ENCODE data around the gene RBM18.

The RBM18 gene

DNA sequence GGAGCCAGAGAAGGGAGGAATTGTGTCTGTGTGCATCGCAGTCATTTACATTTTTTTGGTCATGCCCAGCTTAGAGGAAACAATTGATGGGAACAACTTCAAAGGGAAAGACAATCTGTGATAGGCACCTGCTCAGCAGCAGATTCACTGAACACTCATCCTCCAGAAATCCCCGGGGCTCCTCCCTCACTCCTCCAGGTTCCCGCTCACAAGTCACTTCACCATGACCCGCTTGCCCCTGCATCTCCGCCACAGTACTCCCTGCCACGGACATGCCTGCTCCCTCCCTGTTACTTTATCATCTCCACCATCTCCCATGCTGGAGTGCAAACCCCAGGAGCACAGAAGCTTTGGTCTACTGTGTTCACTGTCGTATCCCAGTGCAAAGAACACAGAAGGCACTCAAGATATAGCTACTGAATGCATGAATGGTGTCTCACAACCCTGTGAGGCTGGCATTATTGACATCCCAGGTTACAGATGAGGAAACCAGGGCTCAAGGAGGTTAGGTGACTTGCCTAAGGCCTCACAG, 52.1 kb downstream of the RBM18 start:
- CTCF ChIA-PET = interaction anchor here (1.1 kb wide), 1 partner anchor 88 kb away, joined by 3 read pairs; no protein-coding TSS in a partner anchor
- Mint-ChIP-seq H3K9me3 (no peaks in the 10 kb centered on the region), H3K27me3 (peaks cover 77% of the 10 kb centered on the region), H3K4me1 (peaks cover 12% of the 10 kb centered on the region), H3K36me3 (no peaks in the 10 kb centered on the region), H3K4me3 (peak overlapping the region; percentile 48), H3K27ac (peak overlapping the region; percentile 65)
- no peak for DNase-seq

DNA sequence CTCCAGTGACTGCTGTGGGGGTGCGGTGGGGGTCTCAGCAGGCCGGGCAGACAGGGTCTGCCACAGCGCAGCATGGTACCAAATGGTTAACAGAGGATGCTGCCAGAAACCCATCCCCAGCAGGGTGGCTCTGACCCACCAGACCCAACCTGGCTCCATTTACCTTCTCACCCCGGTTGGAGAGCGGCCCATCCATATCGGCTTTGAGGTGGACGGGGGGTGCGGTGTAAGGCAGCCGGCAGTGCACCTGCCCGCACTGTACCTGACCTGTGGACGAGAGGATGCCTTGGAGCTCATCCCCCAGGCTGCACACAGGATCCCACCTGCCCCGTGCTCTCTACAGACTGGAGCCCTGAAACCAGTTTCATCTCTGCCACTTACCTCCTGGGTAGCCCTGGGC, 55.2 kb downstream of the RBM18 start:
- Mint-ChIP-seq H3K4me1 (peaks cover 8% of the 10 kb centered on the region), H3K36me3 (no peaks in the 10 kb centered on the region), H3K9me3 (no peaks in the 10 kb centered on the region), H3K27me3 (peaks cover 56% of the 10 kb centered on the region), H3K4me3 (no peak overlapping the region), H3K27ac (no peak overlapping the region)
- CTCF ChIA-PET = no interaction called here
- no peak for DNase-seq

- H3K4me3 Mint-ChIP-seq = no peak overlapping the region
- CTCF ChIA-PET = interaction anchor here (1.9 kb wide), 1 partner anchor 84 kb away, joined by 6 read pairs; no protein-coding TSS in a partner anchor
Observed at GRCh38 chr9:122207096-122207495, 57.5 kb downstream of the RBM18 start.

DNA sequence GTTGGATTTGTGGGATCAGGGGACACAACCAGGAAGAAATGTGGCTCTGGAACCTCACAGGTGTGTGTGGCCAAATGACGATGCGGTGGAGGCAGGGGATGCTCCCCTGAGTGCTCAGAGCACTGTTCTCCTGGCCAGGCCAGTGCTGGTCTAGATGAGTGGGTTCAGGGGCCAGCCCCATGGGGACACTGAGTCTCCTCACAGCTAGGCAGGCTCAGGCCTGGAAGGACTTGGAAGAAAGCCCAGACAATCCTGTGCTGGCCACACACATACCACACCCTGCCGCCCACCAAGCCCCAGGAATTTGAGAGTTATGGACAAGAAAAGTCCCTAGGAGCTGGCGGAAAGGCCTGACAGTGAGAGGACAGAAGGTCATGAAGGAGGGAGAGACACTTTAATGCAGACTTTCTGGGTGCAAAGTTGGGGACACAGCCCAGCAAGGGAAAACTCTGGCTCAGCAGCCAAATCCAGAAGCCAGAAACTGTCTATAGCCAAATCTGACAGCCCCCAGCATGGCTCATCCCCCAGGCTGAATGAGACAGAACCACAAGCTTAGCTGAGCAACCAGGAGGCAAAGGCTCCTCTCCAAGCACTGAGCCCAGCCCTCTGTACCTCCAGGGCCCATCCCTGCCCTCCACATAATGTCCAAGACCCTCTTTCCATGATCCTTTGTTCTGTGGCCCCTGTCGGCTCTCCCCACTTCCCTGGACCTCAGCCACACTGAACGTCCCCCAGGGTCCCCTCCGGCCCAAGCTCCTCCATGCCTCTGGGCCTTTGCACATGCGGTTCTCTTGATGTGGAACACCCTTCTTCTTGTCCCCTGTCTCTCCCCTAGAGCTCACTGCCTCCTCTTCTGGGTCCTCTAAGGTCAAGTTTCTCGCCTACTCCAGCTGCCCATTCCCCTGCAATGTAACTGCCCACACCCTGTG, 58.3 kb downstream of the RBM18 start:
- Mint-ChIP-seq H3K27me3 (peaks cover 26% of the 10 kb centered on the region), H3K9me3 (no peaks in the 10 kb centered on the region), H3K36me3 (no peaks in the 10 kb centered on the region), H3K27ac (no peak overlapping the region), H3K4me3 (no peak overlapping the region), H3K4me1 (no peaks in the 10 kb centered on the region)
- DNase-seq = no peak
- CTCF ChIA-PET = no interaction called here

More at GRCh38 chr9:122207096-122207495, 57.5 kb downstream of the RBM18 start:
- Mint-ChIP-seq H3K9me3 (no peaks in the 10 kb centered on the region), H3K27ac (no peak overlapping the region), H3K27me3 (peaks cover 33% of the 10 kb centered on the region), H3K4me1 (no peaks in the 10 kb centered on the region), H3K36me3 (no peaks in the 10 kb centered on the region)
- DNase-seq = no peak

DNA sequence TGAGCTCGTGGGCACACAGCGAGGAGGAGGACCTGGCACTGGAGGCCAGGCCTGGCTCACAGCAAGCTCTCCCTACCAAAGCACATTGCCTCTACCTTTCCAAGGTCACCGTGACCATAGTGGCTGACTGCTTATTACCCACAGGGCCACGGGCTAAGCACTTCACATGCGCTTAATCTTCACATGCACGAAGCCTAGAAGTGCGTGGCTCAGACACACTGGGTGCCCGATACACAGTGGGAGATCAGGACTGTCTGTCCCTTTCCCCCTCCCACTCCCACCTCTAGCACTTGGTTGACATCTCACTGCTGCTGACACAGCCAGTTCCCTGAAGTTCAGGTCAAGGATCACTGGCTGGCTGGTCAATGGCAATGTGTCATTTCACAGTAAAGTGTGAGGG, 59.5 kb downstream of the RBM18 start:
- H3K9me3 Mint-ChIP-seq = no peaks in the 10 kb centered on the region
- no peaks in the 10 kb centered on the region for H3K4me1 Mint-ChIP-seq
- H3K36me3 Mint-ChIP-seq = no peaks in the 10 kb centered on the region
- no peak for DNase-seq
- H3K27me3 Mint-ChIP-seq = peaks cover 21% of the 10 kb centered on the region
- H3K27ac Mint-ChIP-seq = no peak overlapping the region
- no peak overlapping the region for H3K4me3 Mint-ChIP-seq
- CTCF ChIA-PET = no interaction called here

DNA sequence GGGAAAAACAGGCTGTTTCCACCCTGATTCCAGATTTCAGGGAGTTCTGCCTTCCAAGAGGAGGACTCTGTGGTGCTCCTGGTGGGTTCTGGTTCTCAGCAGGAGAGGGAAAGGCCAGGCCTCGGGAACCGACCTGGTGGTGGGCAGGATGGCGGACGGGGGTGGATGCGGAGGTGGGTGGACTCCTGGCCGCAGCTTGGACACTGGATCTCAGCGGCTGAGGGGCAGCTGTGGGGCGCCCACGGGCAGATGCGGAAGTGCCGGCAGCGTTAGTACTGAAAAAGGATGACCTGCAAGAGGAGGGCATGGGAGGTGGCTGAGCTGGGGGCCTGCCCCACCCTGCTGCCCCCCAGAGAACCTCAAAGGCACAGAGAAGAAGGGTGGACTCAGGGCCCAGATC, 60.1 kb downstream of the RBM18 start:
- no peaks in the 10 kb centered on the region for H3K36me3 Mint-ChIP-seq
- H3K4me3 Mint-ChIP-seq = no peak overlapping the region
- no peak overlapping the region for H3K27ac Mint-ChIP-seq
- H3K4me1 Mint-ChIP-seq = no peaks in the 10 kb centered on the region
- peaks cover 16% of the 10 kb centered on the region for H3K27me3 Mint-ChIP-seq
- H3K9me3 Mint-ChIP-seq = no peaks in the 10 kb centered on the region
- CTCF ChIA-PET = no interaction called here
- DNase-seq = no peak

- CTCF ChIA-PET = no interaction called here
- no peak for DNase-seq
- H3K4me3 Mint-ChIP-seq = no peak overlapping the region
- no peaks in the 10 kb centered on the region for H3K9me3 Mint-ChIP-seq
- H3K36me3 Mint-ChIP-seq = no peaks in the 10 kb centered on the region
- no peak overlapping the region for H3K27ac Mint-ChIP-seq
- H3K4me1 Mint-ChIP-seq = no peaks in the 10 kb centered on the region
- H3K27me3 Mint-ChIP-seq = peaks cover 13% of the 10 kb centered on the region
Observed at GRCh38 chr9:122204055-122204454, 60.6 kb downstream of the RBM18 start.

GRCh38 chr9:122202111-122202510, 62.5 kb downstream of the RBM18 start:
- DNase-seq = no peak
- no peaks in the 10 kb centered on the region for H3K4me1 Mint-ChIP-seq
- H3K9me3 Mint-ChIP-seq = no peaks in the 10 kb centered on the region
- no peak overlapping the region for H3K27ac Mint-ChIP-seq
- H3K36me3 Mint-ChIP-seq = no peaks in the 10 kb centered on the region
- H3K4me3 Mint-ChIP-seq = no peak overlapping the region
- H3K27me3 Mint-ChIP-seq = peaks cover 16% of the 10 kb centered on the region
- CTCF ChIA-PET = no interaction called here

- Mint-ChIP-seq H3K4me1 (no peaks in the 10 kb centered on the region), H3K9me3 (no peaks in the 10 kb centered on the region), H3K27ac (no peak overlapping the region), H3K4me3 (no peak overlapping the region), H3K27me3 (peaks cover 12% of the 10 kb centered on the region), H3K36me3 (no peaks in the 10 kb centered on the region)
- CTCF ChIA-PET = no interaction called here
- no peak for DNase-seq
Observed at GRCh38 chr9:122201641-122202040, 63.0 kb downstream of the RBM18 start.

DNA sequence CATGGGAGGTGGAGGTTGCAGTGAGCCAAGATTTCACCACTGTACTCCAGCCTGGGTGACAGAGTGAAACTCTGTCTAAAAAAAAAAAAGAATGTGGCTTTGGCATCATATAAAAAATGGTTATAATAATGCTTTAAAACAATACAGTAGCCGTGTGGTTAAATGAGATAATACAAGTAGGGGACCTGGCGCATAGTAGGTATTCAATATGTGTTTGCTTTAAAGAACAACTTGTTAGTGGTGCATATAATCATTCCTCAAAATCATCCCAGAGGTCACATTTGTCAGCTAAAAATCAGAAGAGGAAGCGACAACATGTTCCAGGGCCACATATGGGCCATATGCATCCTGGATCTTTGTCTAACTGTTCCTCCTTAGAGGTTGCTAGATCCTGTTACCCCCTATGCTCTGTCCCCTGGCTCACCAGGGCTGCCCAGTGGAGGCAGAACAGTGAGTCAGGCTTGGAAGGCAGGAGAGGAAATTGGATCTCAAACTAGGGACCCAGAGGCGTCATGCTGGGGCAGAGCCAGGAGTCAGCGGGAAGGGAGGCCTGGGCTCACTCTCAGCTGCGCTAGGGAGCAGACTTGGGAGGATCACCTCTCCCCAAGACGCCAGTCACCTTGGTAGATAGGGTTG, 63.6 kb downstream of the RBM18 start:
- Mint-ChIP-seq H3K27me3 (peaks cover 10% of the 10 kb centered on the region), H3K4me3 (no peak overlapping the region), H3K4me1 (no peaks in the 10 kb centered on the region), H3K27ac (no peak overlapping the region), H3K9me3 (no peaks in the 10 kb centered on the region), H3K36me3 (no peaks in the 10 kb centered on the region)
- no peak for DNase-seq
- CTCF ChIA-PET = no interaction called here

- Mint-ChIP-seq H3K27me3 (peaks cover 10% of the 10 kb centered on the region), H3K4me3 (no peak overlapping the region), H3K36me3 (no peaks in the 10 kb centered on the region), H3K27ac (no peak overlapping the region), H3K9me3 (no peaks in the 10 kb centered on the region), H3K4me1 (no peaks in the 10 kb centered on the region)
- CTCF ChIA-PET = no interaction called here
- DNase-seq = no peak
Observed at GRCh38 chr9:122197882-122198281, 66.8 kb downstream of the RBM18 start.

DNA sequence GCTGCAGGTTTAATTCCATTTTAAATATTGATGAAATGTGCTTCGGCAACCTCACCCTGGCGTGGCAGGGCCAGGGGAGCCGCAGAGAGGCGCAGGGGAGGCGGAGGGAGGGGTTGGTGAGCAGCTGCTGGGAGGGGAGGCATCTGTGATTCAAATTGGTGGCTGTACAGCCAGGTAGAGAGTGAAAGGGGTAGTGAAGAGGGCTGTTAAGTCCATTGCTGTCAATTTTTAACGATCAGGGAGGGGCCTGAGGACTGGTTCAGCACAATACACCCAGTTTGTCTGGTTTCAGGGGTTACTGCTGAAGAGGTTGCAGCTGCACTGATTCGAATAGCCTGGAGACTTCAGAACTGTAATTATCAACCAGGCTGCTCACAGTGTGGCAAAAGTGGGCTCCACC, 67.2 kb downstream of the RBM18 start:
- Mint-ChIP-seq H3K36me3 (no peaks in the 10 kb centered on the region), H3K9me3 (no peaks in the 10 kb centered on the region), H3K27ac (no peak overlapping the region), H3K4me3 (no peak overlapping the region), H3K4me1 (no peaks in the 10 kb centered on the region), H3K27me3 (peaks cover 10% of the 10 kb centered on the region)
- DNase-seq = no peak
- CTCF ChIA-PET = no interaction called here

DNA sequence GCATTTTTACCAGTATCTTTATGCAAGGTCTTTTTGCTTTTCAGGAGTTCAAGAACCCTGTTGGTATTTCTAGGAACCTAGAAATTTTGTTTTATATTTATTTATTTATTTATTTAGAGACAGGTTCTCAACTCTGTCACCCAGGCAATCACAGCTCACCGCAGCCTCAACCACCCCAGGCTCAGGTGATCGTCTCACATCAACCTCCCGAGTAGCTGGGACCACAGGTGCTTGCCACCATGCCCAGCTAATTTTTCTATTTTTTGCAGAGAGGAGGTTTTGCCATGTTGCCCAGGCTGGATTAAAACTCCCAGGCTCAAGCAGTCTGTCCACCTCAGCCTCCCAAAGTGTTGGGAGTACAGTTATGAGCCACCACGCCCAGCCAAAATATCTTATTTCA, 68.8 kb downstream of the RBM18 start:
- Mint-ChIP-seq H3K4me3 (no peak overlapping the region), H3K4me1 (no peaks in the 10 kb centered on the region), H3K36me3 (no peaks in the 10 kb centered on the region), H3K27ac (no peak overlapping the region), H3K27me3 (peaks cover 10% of the 10 kb centered on the region), H3K9me3 (no peaks in the 10 kb centered on the region)
- CTCF ChIA-PET = no interaction called here
- no peak for DNase-seq

DNA sequence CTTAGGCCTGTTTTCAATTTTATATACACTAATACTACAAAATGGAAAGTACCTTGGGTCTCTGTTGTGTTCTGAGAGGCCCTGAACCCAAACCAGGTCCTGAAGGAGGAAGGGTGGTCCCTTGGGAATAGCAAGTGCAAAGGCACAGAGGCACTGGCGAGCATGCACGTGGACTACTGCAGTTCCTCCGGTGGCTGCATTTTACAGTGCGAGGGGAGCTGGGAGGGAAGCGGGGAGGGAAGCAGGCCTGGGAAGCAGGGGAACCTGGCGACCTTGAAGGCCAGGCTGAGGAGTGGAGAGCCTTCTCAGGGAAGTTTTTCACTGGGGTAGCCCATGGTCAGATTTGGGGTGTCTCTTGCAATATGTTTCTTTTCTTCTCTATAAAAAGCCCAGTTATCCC, 71.0 kb downstream of the RBM18 start:
- no peak overlapping the region for H3K27ac Mint-ChIP-seq
- H3K4me3 Mint-ChIP-seq = no peak overlapping the region
- CTCF ChIA-PET = no interaction called here
- DNase-seq = no peak
- H3K36me3 Mint-ChIP-seq = no peaks in the 10 kb centered on the region
- H3K27me3 Mint-ChIP-seq = peaks cover 10% of the 10 kb centered on the region
- H3K4me1 Mint-ChIP-seq = no peaks in the 10 kb centered on the region
- no peaks in the 10 kb centered on the region for H3K9me3 Mint-ChIP-seq

All from activated naive CD4-positive, alpha-beta T cell treated with anti-CD3 and anti-CD28 coated beads, Interleukin-2, amount 10 ng/mL, durations not matched to agents 7 days and 5 days (primary cell).